ENCODE measurements around the gene CD37.

- TF ChIP-seq CTCF (IDR thresholded peaks at IDR 0.05) (no peak), USF1 (IDR thresholded peaks at IDR 0.05; ENCODE audit: borderline replicate concordance, low read depth) (no peak), FOXM1 (IDR thresholded peaks at IDR 0.05; ENCODE audit: low read depth) (no peak)
Measured at GRCh38 chr19:49338691-49339300, 3.6 kb downstream of the CD37 start.

All from SK-N-SH (cell line).